Astrocyte of the hippocampus (primary cell): ENCODE results near the gene GSC2.

ENCODE experiments used
- DNase-seq: peaks from one replicate; pipeline ENCODE4 v3.0.0; 2011; ENCODE audit warnings: low read depth, low spot score

GSC2 gene

DNA sequence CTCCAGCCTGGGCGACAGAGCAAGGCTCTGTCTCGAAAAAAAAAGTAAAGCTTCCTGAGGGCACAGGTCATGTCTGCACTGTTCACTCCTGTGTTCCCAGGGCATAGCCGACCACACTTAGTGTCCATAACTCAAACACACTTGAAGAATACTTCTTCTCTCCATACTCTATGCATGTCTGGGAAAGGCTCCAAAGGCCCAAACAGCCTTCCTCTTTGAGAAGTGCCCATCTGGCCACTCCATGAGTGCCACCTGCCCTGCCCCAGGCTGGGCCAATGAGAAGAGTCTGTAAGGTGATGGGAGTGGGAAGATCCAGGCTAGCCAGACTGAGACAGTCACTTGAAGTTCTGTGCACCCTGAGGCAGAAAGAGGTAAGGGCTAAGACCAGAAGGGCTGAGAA is 52.6 kb downstream of the GSC2 start:
- DNase-seq: no peak
